K562 (cell line): ENCODE measurements around the gene KLHL22. TPM values are rescaled to one million over a fixed set of nuclear protein-coding genes. Genes with fewer than 3 reads are reported as not detected.

Experiments
- BCOR ChIP-seq: fragments of 450-650 bp; IDR thresholded peaks from 2 replicates; pipeline ENCODE4 v1.6.1; 2016
- ILK ChIP-seq: fragments of 450-650 bp; IDR thresholded peaks from 2 replicates; pipeline ENCODE4 v1.6.1; 2016; ENCODE audit warnings: missing genetic modification characterization, low read depth, mild to moderate bottlenecking, missing compliant biosample characterization, moderate library complexity, borderline replicate concordance
- MAFG ChIP-seq: fragments of 450-650 bp; conservative IDR thresholded peaks from 2 replicates; pipeline ENCODE4 v1.6.1; 2016; ENCODE audit warnings: missing genetic modification characterization, missing compliant biosample characterization
- MCM5 ChIP-seq: fragments of 450-650 bp; IDR thresholded peaks from 2 replicates; pipeline ENCODE4 v1.6.1; 2016; ENCODE audit warnings: low read depth
- NONO ChIP-seq, 2 experiments: fragments of 200-400 bp in 1 of 2; fragments of 450-650 bp in 1 of 2; formaldehyde crosslinking in 1 of 2; IDR thresholded peaks; 2 replicates each; pipeline ENCODE4 v1.6.1; 2017; ENCODE audit warnings: low read depth in 2 of 2, mild to moderate bottlenecking in 2 of 2, moderate library complexity in 2 of 2, low read length in 1 of 2
- POLR2AphosphoS5 ChIP-seq: IDR thresholded peaks from 2 replicates; pipeline ENCODE4 v1.6.1; 2011; ENCODE audit warnings: mild to moderate bottlenecking, low read depth, low read length, moderate library complexity; ENCODE audit not compliant: control insufficient read depth, insufficient read depth
- PREB ChIP-seq: sonication (generic); formaldehyde crosslinking; IDR thresholded peaks from 2 replicates; pipeline ENCODE4 v1.8.1; 2023; ENCODE audit warnings: mild to moderate bottlenecking, missing genetic modification reagents
- RB1 ChIP-seq: fragments of 450-650 bp; IDR thresholded peaks from 2 replicates; pipeline ENCODE4 v1.6.1; 2017; ENCODE audit warnings: low read depth, mild to moderate bottlenecking
- RHOXF2B ChIP-seq: fragments of 250-450 bp; sonication (Bioruptor Pico); conservative IDR thresholded peaks from 2 replicates; pipeline ENCODE4 v1.5.1; 2021
- SAP30 ChIP-seq: fragments of 200-600 bp; sonication (generic); IDR thresholded peaks from 2 replicates; pipeline ENCODE4 v1.6.1; 2012; ENCODE audit warnings: borderline replicate concordance, low read depth, mild to moderate bottlenecking, moderate library complexity, low read length, control low read depth, inconsistent platforms; ENCODE audit not compliant: insufficient read depth, poor library complexity, severe bottlenecking
- SMARCA4 ChIP-seq: fragments of 450-650 bp; IDR thresholded peaks from 2 replicates; pipeline ENCODE4 v1.6.1; 2016
- TCF7 ChIP-seq: sonication (generic); IDR thresholded peaks from 2 replicates; pipeline ENCODE4 v1.6.1; 2016; ENCODE audit warnings: antibody characterized with exemption, borderline replicate concordance
- ZBTB2 ChIP-seq: fragments of 450-650 bp; IDR thresholded peaks from 2 replicates; pipeline ENCODE4 v1.6.1; 2016; ENCODE audit warnings: antibody characterized with exemption
- ZKSCAN8 ChIP-seq: fragments of 200-800 bp; sonication (Bioruptor generic); IDR thresholded peaks from 2 replicates; pipeline ENCODE4 v1.6.1; 2016; ENCODE audit warnings: missing genetic modification characterization, missing compliant biosample characterization
- ZNF121 ChIP-seq: sonication (generic); formaldehyde crosslinking; conservative IDR thresholded peaks from 2 replicates; pipeline ENCODE4 v1.8.0; 2022; ENCODE audit warnings: missing genetic modification reagents
- ZNF668 ChIP-seq: fragments of 250-450 bp; sonication (Bioruptor Pico); IDR thresholded peaks from 2 replicates; pipeline ENCODE4 v1.8.0; 2022; ENCODE audit warnings: mild to moderate bottlenecking, inconsistent platforms
- polyA plus RNA-seq, 8 experiments: library from polyadenylated mRNA; depleted of rRNA in 4 of 8; stranded (reverse) in 5 of 8; unstranded in 3 of 8; fragments of >200 nt; fragmentation: Nextera tagmentation in 2 of 8; fragmentation: Illumina TruSeq in 1 of 8; extraction: Ambion mirVana in 2 of 8; extraction: Trizol in 1 of 8; gene quantifications; 2 replicates each; pipeline versions ENCODE4 v1.2.1 to v1.2.3, GENCODE V29; 2011 to 2014; ENCODE audit warnings: inconsistent platforms in 1 of 8, missing spikeins in 1 of 8
- total RNA-seq, 7 experiments: library from RNA; depleted of rRNA in 6 of 7; stranded (reverse); fragments of >200 nt in 6 of 7; fragmentation: Illumina TruSeq in 2 of 7; extraction: Trizol in 2 of 7; gene quantifications; 2 replicates each; pipeline versions ENCODE4 v1.2.1 to v1.2.3, GENCODE V29; 2011 to 2021; ENCODE audit warnings: low replicate concordance in 1 of 7
- TF ChIP-seq, protein P1 (sequence below), 2 experiments: fragments of 450-650 bp; IDR thresholded peaks; 2 replicates each; pipeline ENCODE4 v1.6.1; 2016
- TF ChIP-seq, protein P2 (sequence below): sonication (generic); formaldehyde crosslinking; IDR thresholded peaks from 2 replicates; pipeline ENCODE4 v1.8.0; 2022; ENCODE audit warnings: mild to moderate bottlenecking, missing genetic modification reagents
- TF ChIP-seq, protein P3 (sequence below), 2 experiments: fragments of 450-650 bp; IDR thresholded peaks; 2 replicates each; pipeline ENCODE4 v1.6.1; 2018; ENCODE audit warnings: mild to moderate bottlenecking in 2 of 2, low read depth in 1 of 2; ENCODE audit not compliant: partially characterized antibody in 2 of 2

The KLHL22 gene
- total and polyA plus RNA-seq, 9 of the 15 experiments (the other 6 are each of a cell fraction or from before 2014, with no cell fraction given): 1.3 to 25.6 (median 15.2) TPM

- TF ChIP-seq POLR2AphosphoS5 (no peak), NONO (IDR thresholded peaks at IDR 0.05; ENCODE audit: low read depth in 2 of 2, low read length in 1 of 2) (no peak), MCM5 (no peak), ZKSCAN8 (CRISPR knock-in tag) (no peak), TCF7 (no peak), SMARCA4 (no peak), ILK (tag) (no peak), PREB (CRISPR knock-in tag) (no peak), MAFG (no peak), ZNF121 (no peak), RHOXF2B (0 out of 2 replicates have a peak, but pooled peaks have one; percentile 5), SAP30 (no peak), ZNF668 (CRISPR knock-in tag) (peak; percentile 67; the same call in 1 of the 2 replicates), BCOR (no peak), ZBTB2 (no peak), RB1 (no peak)
- TF ChIP-seq, protein P1, sequence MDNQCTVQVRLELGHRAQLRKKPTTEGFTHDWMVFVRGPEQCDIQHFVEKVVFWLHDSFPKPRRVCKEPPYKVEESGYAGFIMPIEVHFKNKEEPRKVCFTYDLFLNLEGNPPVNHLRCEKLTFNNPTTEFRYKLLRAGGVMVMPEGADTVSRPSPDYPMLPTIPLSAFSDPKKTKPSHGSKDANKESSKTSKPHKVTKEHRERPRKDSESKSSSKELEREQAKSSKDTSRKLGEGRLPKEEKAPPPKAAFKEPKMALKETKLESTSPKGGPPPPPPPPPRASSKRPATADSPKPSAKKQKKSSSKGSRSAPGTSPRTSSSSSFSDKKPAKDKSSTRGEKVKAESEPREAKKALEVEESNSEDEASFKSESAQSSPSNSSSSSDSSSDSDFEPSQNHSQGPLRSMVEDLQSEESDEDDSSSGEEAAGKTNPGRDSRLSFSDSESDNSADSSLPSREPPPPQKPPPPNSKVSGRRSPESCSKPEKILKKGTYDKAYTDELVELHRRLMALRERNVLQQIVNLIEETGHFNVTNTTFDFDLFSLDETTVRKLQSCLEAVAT (IDR thresholded peaks at IDR 0.05): no peak
- TF ChIP-seq, protein P2, sequence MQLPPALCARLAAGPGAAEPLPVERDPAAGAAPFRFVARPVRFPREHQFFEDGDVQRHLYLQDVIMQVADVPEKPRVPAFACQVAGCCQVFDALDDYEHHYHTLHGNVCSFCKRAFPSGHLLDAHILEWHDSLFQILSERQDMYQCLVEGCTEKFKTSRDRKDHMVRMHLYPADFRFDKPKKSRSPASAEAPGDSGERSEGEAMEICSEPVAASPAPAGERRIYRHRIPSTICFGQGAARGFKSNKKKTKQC (CRISPR knock-in tag): no peak
- TF ChIP-seq, protein P3, sequence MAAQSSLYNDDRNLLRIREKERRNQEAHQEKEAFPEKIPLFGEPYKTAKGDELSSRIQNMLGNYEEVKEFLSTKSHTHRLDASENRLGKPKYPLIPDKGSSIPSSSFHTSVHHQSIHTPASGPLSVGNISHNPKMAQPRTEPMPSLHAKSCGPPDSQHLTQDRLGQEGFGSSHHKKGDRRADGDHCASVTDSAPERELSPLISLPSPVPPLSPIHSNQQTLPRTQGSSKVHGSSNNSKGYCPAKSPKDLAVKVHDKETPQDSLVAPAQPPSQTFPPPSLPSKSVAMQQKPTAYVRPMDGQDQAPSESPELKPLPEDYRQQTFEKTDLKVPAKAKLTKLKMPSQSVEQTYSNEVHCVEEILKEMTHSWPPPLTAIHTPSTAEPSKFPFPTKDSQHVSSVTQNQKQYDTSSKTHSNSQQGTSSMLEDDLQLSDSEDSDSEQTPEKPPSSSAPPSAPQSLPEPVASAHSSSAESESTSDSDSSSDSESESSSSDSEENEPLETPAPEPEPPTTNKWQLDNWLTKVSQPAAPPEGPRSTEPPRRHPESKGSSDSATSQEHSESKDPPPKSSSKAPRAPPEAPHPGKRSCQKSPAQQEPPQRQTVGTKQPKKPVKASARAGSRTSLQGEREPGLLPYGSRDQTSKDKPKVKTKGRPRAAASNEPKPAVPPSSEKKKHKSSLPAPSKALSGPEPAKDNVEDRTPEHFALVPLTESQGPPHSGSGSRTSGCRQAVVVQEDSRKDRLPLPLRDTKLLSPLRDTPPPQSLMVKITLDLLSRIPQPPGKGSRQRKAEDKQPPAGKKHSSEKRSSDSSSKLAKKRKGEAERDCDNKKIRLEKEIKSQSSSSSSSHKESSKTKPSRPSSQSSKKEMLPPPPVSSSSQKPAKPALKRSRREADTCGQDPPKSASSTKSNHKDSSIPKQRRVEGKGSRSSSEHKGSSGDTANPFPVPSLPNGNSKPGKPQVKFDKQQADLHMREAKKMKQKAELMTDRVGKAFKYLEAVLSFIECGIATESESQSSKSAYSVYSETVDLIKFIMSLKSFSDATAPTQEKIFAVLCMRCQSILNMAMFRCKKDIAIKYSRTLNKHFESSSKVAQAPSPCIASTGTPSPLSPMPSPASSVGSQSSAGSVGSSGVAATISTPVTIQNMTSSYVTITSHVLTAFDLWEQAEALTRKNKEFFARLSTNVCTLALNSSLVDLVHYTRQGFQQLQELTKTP (IDR thresholded peaks at IDR 0.05; ENCODE audit: low read depth in 1 of 2, partially characterized antibody in 2 of 2): no peak
Observed at GRCh38 chr22:20509344-20510047, 13.9 kb upstream of the KLHL22 start (continued).
